WTC11 (cell line): Measurements from ENCODE around the gene TMEM18. TPM values are rescaled to one million over a fixed set of nuclear protein-coding genes. Genes with fewer than 3 reads are reported as not detected.

ENCODE experiments used
- ATAC-seq: fragments of 200-7000 bp; cut with Tn5 transposase; 2 replicates; pipeline ENCODE4 v1.10.0; 2021; ENCODE audit warnings: mild to moderate bottlenecking, moderate library complexity
- CTCF ChIA-PET: fragments of 300-600 bp; sonication (Branson Sonifier 250); formaldehyde crosslinking; loops from one replicate; lab custom pipeline; 2021; ENCODE audit warnings: antibody characterized with exemption; lab: Charles Lee
- POLR2A ChIA-PET: fragments of 350-600 bp; sonication (Branson Sonifier 250); formaldehyde crosslinking; loops from one replicate; lab custom pipeline; 2021; ENCODE audit warnings: antibody characterized with exemption; lab: Charles Lee
- DNase-seq: peaks from one replicate; pipeline ENCODE4 v3.0.0; 2021; ENCODE audit warnings: low spot score
- H3K27ac Mint-ChIP-seq: 2 replicates; pipeline ENCODE4 v1.8.0; 2021; ENCODE audit warnings: mixed read lengths
- H3K27me3 Mint-ChIP-seq: 2 replicates; pipeline ENCODE4 v1.8.0; 2021; ENCODE audit warnings: low read depth, mild to moderate bottlenecking, moderate library complexity, mixed read lengths
- H3K36me3 Mint-ChIP-seq: 2 replicates; pipeline ENCODE4 v1.8.0; 2021; ENCODE audit warnings: mixed read lengths
- H3K4me1 Mint-ChIP-seq: 2 replicates; pipeline ENCODE4 v1.8.0; 2022; ENCODE audit warnings: mixed read lengths
- H3K4me3 Mint-ChIP-seq: 2 replicates; pipeline ENCODE4 v1.8.0; 2021; ENCODE audit warnings: mild to moderate bottlenecking, moderate library complexity, mixed read lengths
- H3K9me3 Mint-ChIP-seq: 2 replicates; pipeline ENCODE4 v1.8.0; 2021; ENCODE audit warnings: mixed read lengths
- AR ChIP-seq: fragments of 250-450 bp; sonication (Bioruptor Pico); IDR thresholded peaks from 2 replicates; pipeline ENCODE4 v1.9.0; 2021; ENCODE audit warnings: mild to moderate bottlenecking
- CDX4 ChIP-seq: fragments of 250-450 bp; sonication (Bioruptor Pico); IDR thresholded peaks from 2 replicates; pipeline ENCODE4 v1.9.0; 2021; ENCODE audit warnings: moderate library complexity, mild to moderate bottlenecking, inconsistent platforms, borderline replicate concordance
- E2F1 ChIP-seq: sonication (generic); formaldehyde crosslinking; IDR thresholded peaks from 2 replicates; pipeline ENCODE4 v1.8.0; 2022; ENCODE audit warnings: mild to moderate bottlenecking, missing genetic modification reagents
- ESRRA ChIP-seq: sonication (generic); formaldehyde crosslinking; IDR thresholded peaks from 2 replicates; pipeline ENCODE4 v1.8.1; 2022; ENCODE audit warnings: mild to moderate bottlenecking, missing genetic modification reagents, borderline replicate concordance
- FOXP1 ChIP-seq: sonication (generic); formaldehyde crosslinking; IDR thresholded peaks from 2 replicates; pipeline ENCODE4 v1.8.0; 2022; ENCODE audit warnings: missing genetic modification reagents, mild to moderate bottlenecking, moderate library complexity, borderline replicate concordance
- GTF2I ChIP-seq: fragments of 250-450 bp; sonication (Bioruptor Pico); conservative IDR thresholded peaks from 2 replicates; pipeline ENCODE4 v1.4.0; 2021; ENCODE audit warnings: mild to moderate bottlenecking
- JUN ChIP-seq: sonication (generic); formaldehyde crosslinking; IDR thresholded peaks from 2 replicates; pipeline ENCODE4 v1.8.0; 2023; ENCODE audit warnings: mild to moderate bottlenecking, missing genetic modification reagents
- KAT7 ChIP-seq: sonication (generic); formaldehyde crosslinking; IDR thresholded peaks from 2 replicates; pipeline ENCODE4 v1.8.1; 2023; ENCODE audit warnings: missing genetic modification reagents, mild to moderate bottlenecking, borderline replicate concordance
- MYBL2 ChIP-seq: sonication (generic); formaldehyde crosslinking; IDR thresholded peaks from 2 replicates; pipeline ENCODE4 v1.8.1; 2023; ENCODE audit warnings: mild to moderate bottlenecking, moderate library complexity, missing genetic modification reagents
- SMAD3 ChIP-seq: sonication (generic); formaldehyde crosslinking; IDR thresholded peaks from 2 replicates; pipeline ENCODE4 v1.8.0; 2022; ENCODE audit warnings: missing genetic modification reagents, mild to moderate bottlenecking, borderline replicate concordance
- STAT6 ChIP-seq: sonication (generic); formaldehyde crosslinking; conservative IDR thresholded peaks from 2 replicates; pipeline ENCODE4 v1.8.1; 2023; ENCODE audit warnings: mild to moderate bottlenecking, low read depth, missing genetic modification reagents, moderate library complexity
- USF2 ChIP-seq: sonication (generic); formaldehyde crosslinking; IDR thresholded peaks from 2 replicates; pipeline ENCODE4 v1.8.1; 2023; ENCODE audit warnings: mild to moderate bottlenecking, missing genetic modification reagents, moderate library complexity
- ZNF232 ChIP-seq: sonication (generic); formaldehyde crosslinking; IDR thresholded peaks from 2 replicates; pipeline ENCODE4 v1.8.0; 2022; ENCODE audit warnings: mild to moderate bottlenecking, missing genetic modification reagents
- ZNF281 ChIP-seq: sonication (generic); formaldehyde crosslinking; IDR thresholded peaks from 2 replicates; pipeline ENCODE4 v1.8.0; 2023; ENCODE audit warnings: mild to moderate bottlenecking, missing genetic modification reagents
- ZNF396 ChIP-seq: fragments of 250-450 bp; sonication (Bioruptor Pico); IDR thresholded peaks from 2 replicates; pipeline ENCODE4 v1.8.0; 2021; ENCODE audit warnings: mild to moderate bottlenecking, moderate library complexity, borderline replicate concordance
- ZNF423 ChIP-seq: fragments of 250-450 bp; sonication (Bioruptor Pico); IDR thresholded peaks from 2 replicates; pipeline ENCODE4 v2.1.2; 2022; ENCODE audit warnings: mild to moderate bottlenecking, moderate library complexity
- ZSCAN18 ChIP-seq: fragments of 250-450 bp; sonication (Bioruptor Pico); IDR thresholded peaks from 2 replicates; pipeline ENCODE4 v2.1.2; 2022; ENCODE audit warnings: mild to moderate bottlenecking, moderate library complexity
- total RNA-seq: library from RNA; stranded (reverse); gene quantifications from 3 replicates; pipeline ENCODE4 v1.2.3, GENCODE V29; 2021

Gene TMEM18
- total RNA-seq, 1 experiment from 2014 or later: 24.0 TPM

- TF ChIP-seq AR (no peak), MYBL2 (no peak)
Measured at GRCh38 chr2:657766-658165, 19.4 kb downstream of the TMEM18 start (continued).

GRCh38 chr2:656676-657075 lies 20.5 kb downstream of the TMEM18 start:
- POLR2A ChIA-PET: no interaction called here

More at GRCh38 chr2:656676-657075, 20.5 kb downstream of the TMEM18 start:
- H3K4me3 Mint-ChIP-seq: no peak overlapping the region
- no peaks in the 10 kb centered on the region for H3K4me1 Mint-ChIP-seq
- no peaks in the 10 kb centered on the region for H3K9me3 Mint-ChIP-seq
- CTCF ChIA-PET: no interaction called here
- TF ChIP-seq MYBL2 (no peak), ZNF396 (CRISPR knock-in tag) (no peak), CDX4 (CRISPR knock-in tag) (no peak), KAT7 (CRISPR knock-in tag) (no peak), E2F1 (CRISPR knock-in tag) (no peak), SMAD3 (CRISPR knock-in tag) (no peak), STAT6 (no peak), ZSCAN18 (CRISPR knock-in tag) (no peak), GTF2I (no peak), FOXP1 (CRISPR knock-in tag) (no peak), ZNF423 (CRISPR knock-in tag) (no peak), ZNF232 (no peak), ZNF281 (no peak), JUN (no peak), ESRRA (no peak), USF2 (CRISPR knock-in tag) (no peak)
- TF ChIP-seq, all 79 proteins: peak for 0
- Mint-ChIP-seq H3K36me3 (no peaks in the 10 kb centered on the region), H3K27ac (no peak overlapping the region), H3K27me3 (peaks cover 8% of the 10 kb centered on the region; the same call in 1 of the 2 replicates)
- DNase-seq: no peak
- ATAC-seq: no peak
